GM23338 (cell line): ENCODE results near the gene SACM1L. TPM values are rescaled to one million over a fixed set of nuclear protein-coding genes. Genes with fewer than 3 reads are reported as not detected.
A peak's percentile ranks its signal among the peaks of the same experiment; 100 is the strongest.

Experiments
- ATAC-seq: fragments of 200-7000 bp; cut with Tn5 transposase; 3 replicates; pipeline ENCODE4 v1.9.1; 2020
- DNase-seq: peaks from one replicate; pipeline ENCODE4 v3.0.0-alpha.2; 2015; ENCODE audit warnings: low spot score
- H2AFZ ChIP-seq: fragments of 200-600 bp; sonication (generic); 2 replicates; pipeline ENCODE4 v1.8.0; 2016; ENCODE audit warnings: antibody characterized with exemption, mild to moderate bottlenecking, moderate library complexity
- H3F3A ChIP-seq: fragments of 200-600 bp; sonication (generic); replicated peaks from 2 replicates; pipeline ENCODE4 v1.8.0; 2017; ENCODE audit warnings: antibody characterized with exemption, mixed run types, low read depth
- H3K27ac ChIP-seq: fragments of 200-600 bp; sonication (generic); 2 replicates; pipeline ENCODE4 v1.6.1; 2016; ENCODE audit warnings: low read depth
- H3K27me3 ChIP-seq: fragments of 200-600 bp; sonication (generic); 2 replicates; pipeline ENCODE4 v1.8.0; 2016; ENCODE audit warnings: mild to moderate bottlenecking, mixed run types, moderate library complexity; ENCODE audit not compliant: insufficient read depth
- H3K36me3 ChIP-seq: fragments of 200-600 bp; sonication (generic); 2 replicates; pipeline ENCODE4 v1.8.0; 2016; ENCODE audit warnings: mild to moderate bottlenecking; ENCODE audit not compliant: insufficient read depth
- H3K4me1 ChIP-seq: fragments of 200-600 bp; sonication (generic); 2 replicates; pipeline ENCODE4 v1.8.0; 2016; ENCODE audit warnings: mild to moderate bottlenecking, moderate library complexity; ENCODE audit not compliant: insufficient read depth
- H3K4me2 ChIP-seq: fragments of 200-600 bp; sonication (generic); 2 replicates; pipeline ENCODE4 v1.7.1; 2017; ENCODE audit warnings: mixed run types
- H3K4me3 ChIP-seq: fragments of 200-600 bp; sonication (generic); 2 replicates; pipeline ENCODE4 v1.6.1; 2016; ENCODE audit warnings: mixed run types
- H3K79me2 ChIP-seq: fragments of 200-600 bp; sonication (generic); replicated peaks from 2 replicates; pipeline ENCODE4 v1.8.0; 2017; ENCODE audit warnings: mild to moderate bottlenecking; ENCODE audit not compliant: insufficient read depth
- H3K9me2 ChIP-seq: fragments of 200-600 bp; sonication (generic); 2 replicates; pipeline ENCODE4 v1.8.0; 2017; ENCODE audit not compliant: insufficient read depth
- H4K20me1 ChIP-seq: fragments of 200-600 bp; sonication (generic); replicated peaks from 2 replicates; pipeline ENCODE4 v1.8.0; 2017; ENCODE audit warnings: mild to moderate bottlenecking; ENCODE audit not compliant: insufficient read depth
- H3K27ac Mint-ChIP-seq: 2 replicates; pipeline ENCODE4 v1.8.0; 2020; ENCODE audit warnings: inconsistent platforms, mild to moderate bottlenecking, moderate library complexity, mixed read lengths
- H3K27me3 Mint-ChIP-seq: 3 replicates; pipeline ENCODE4 v1.8.0; 2022; ENCODE audit warnings: low read depth, mild to moderate bottlenecking, moderate library complexity, mixed read lengths, inconsistent platforms; ENCODE audit not compliant: insufficient read depth, poor library complexity
- H3K36me3 Mint-ChIP-seq: 3 replicates; pipeline ENCODE4 v1.8.0; 2021; ENCODE audit warnings: low read depth, mild to moderate bottlenecking, inconsistent platforms, moderate library complexity, mixed read lengths
- H3K4me1 Mint-ChIP-seq: 3 replicates; pipeline ENCODE4 v1.8.0; 2020; ENCODE audit warnings: mild to moderate bottlenecking, inconsistent platforms, mixed read lengths
- H3K4me3 Mint-ChIP-seq: 3 replicates; pipeline ENCODE4 v1.8.0; 2021; ENCODE audit warnings: moderate library complexity, mild to moderate bottlenecking, inconsistent platforms, mixed read lengths
- H3K9me3 Mint-ChIP-seq: 3 replicates; pipeline ENCODE4 v1.8.0; 2020; ENCODE audit warnings: moderate library complexity, mild to moderate bottlenecking, inconsistent platforms, mixed read lengths
- CREB1 ChIP-seq: fragments of 250-450 bp; sonication (Bioruptor Pico); IDR thresholded peaks from 2 replicates; pipeline ENCODE4 v1.5.0; 2020; ENCODE audit warnings: low read depth, mild to moderate bottlenecking, moderate library complexity
- CTCF ChIP-seq, 2 experiments: fragments of 200-600 bp in 1 of 2; sonication (generic) in 1 of 2; conservative IDR thresholded peaks; 2 replicates each; pipeline versions ENCODE4 v1.5.1 to v1.6.1; 2016 to 2017; ENCODE audit warnings: antibody characterized with exemption in 2 of 2, low read depth in 2 of 2, mild to moderate bottlenecking in 2 of 2, moderate library complexity in 1 of 2
- EZH2 ChIP-seq: fragments of 200-600 bp; sonication (generic); IDR thresholded peaks from one replicate; pipeline ENCODE4 v1.8.0; 2017; ENCODE audit warnings: antibody characterized with exemption, mild to moderate bottlenecking, low read depth; ENCODE audit not compliant: unreplicated experiment
- POLR2AphosphoS5 ChIP-seq: IDR thresholded peaks from 2 replicates; pipeline ENCODE4 v1.6.1; 2016; ENCODE audit warnings: antibody characterized with exemption, low read depth
- STAT1 ChIP-seq: IDR thresholded peaks from one replicate; pipeline ENCODE4 v1.6.1; 2016; ENCODE audit warnings: antibody characterized with exemption; ENCODE audit not compliant: unreplicated experiment
- ZNF462 ChIP-seq: fragments of 250-450 bp; sonication (Bioruptor Pico); IDR thresholded peaks from 2 replicates; pipeline ENCODE4 v1.5.0; 2020; ENCODE audit warnings: mild to moderate bottlenecking, moderate library complexity
- polyA plus RNA-seq: library from polyadenylated mRNA; unstranded; fragments of >200 nt; fragmentation: Nextera tagmentation; extraction: Ambion mirVana; gene quantifications from 2 replicates; pipeline ENCODE4 v1.2.1, GENCODE V29; 2016
- total RNA-seq: library from RNA; depleted of rRNA; stranded (reverse); fragments of >200 nt; shearing (Covaris generic); gene quantifications from 2 replicates; pipeline ENCODE4 v1.2.3, GENCODE V29; 2014

SACM1L gene
- total and polyA plus RNA-seq, 2 experiments from 2014 or later: 43.5 to 97.8 TPM

GRCh38 chr3:45664578-45664977, 24.6 kb upstream of the SACM1L start:
- DNase-seq (no peak), ATAC-seq (peak; percentile 36)
- H3K9me2 ChIP-seq: no peaks in the 10 kb centered on the region
- no peak overlapping the region for H3K4me2 ChIP-seq
- Mint-ChIP-seq H3K27ac (no peak overlapping the region), H3K4me3 (no peak overlapping the region), H3K36me3 (peaks cover 23% of the 10 kb centered on the region), H3K4me1 (peaks cover 3% of the 10 kb centered on the region; the same call in 2 of the 3 replicates), H3K9me3 (peaks cover 5% of the 10 kb centered on the region; the same call in 2 of the 3 replicates), H3K27me3 (peaks cover 3% of the 10 kb centered on the region)
- 0 out of 2 replicates have a peak, but pooled peaks cover 7% of the 10 kb centered on the region for H3K4me1 ChIP-seq
- no peak overlapping the region for H3K4me3 ChIP-seq
- peaks cover 5% of the 10 kb centered on the region; the same call in 1 of the 2 replicates for H3F3A ChIP-seq
- peaks cover 7% of the 10 kb centered on the region; the same call in 1 of the 2 replicates for H3K36me3 ChIP-seq
- no peaks in the 10 kb centered on the region; the same call in none of the 2 replicates for H3K79me2 ChIP-seq
- H4K20me1 ChIP-seq: peaks cover 5% of the 10 kb centered on the region; the same call in 1 of the 2 replicates
- H3K27ac ChIP-seq: peak overlapping the region; percentile 79
- no peaks in the 10 kb centered on the region for H3K27me3 ChIP-seq
- TF ChIP-seq EZH2: no peak
- H2AFZ ChIP-seq: no peak overlapping the region

GRCh38 chr3:45665101-45665572, 24.1 kb upstream of the SACM1L start:
- Mint-ChIP-seq H3K27ac (no peak overlapping the region), H3K9me3 (no peaks in the 10 kb centered on the region; the same call in 2 of the 3 replicates), H3K4me1 (peaks cover 7% of the 10 kb centered on the region), H3K4me3 (no peak overlapping the region), H3K36me3 (peaks cover 23% of the 10 kb centered on the region), H3K27me3 (peaks cover 3% of the 10 kb centered on the region)
- peaks cover 5% of the 10 kb centered on the region; the same call in 1 of the 2 replicates for H4K20me1 ChIP-seq
- no peaks in the 10 kb centered on the region; the same call in none of the 2 replicates for H3K79me2 ChIP-seq
- no peaks in the 10 kb centered on the region for H3K9me2 ChIP-seq
- H3K27me3 ChIP-seq: no peaks in the 10 kb centered on the region
- no peak overlapping the region for H2AFZ ChIP-seq
- DNase-seq (peak; percentile 75), ATAC-seq (peak; percentile 90)
- H3K27ac ChIP-seq: peak overlapping the region; percentile 79
- no peak overlapping the region for H3K4me3 ChIP-seq
- peaks cover 9% of the 10 kb centered on the region; the same call in 1 of the 2 replicates for H3K36me3 ChIP-seq
- H3K4me2 ChIP-seq: no peak overlapping the region
- peaks cover 5% of the 10 kb centered on the region; the same call in 1 of the 2 replicates for H3F3A ChIP-seq
- 0 out of 2 replicates have a peak, but pooled peaks cover 7% of the 10 kb centered on the region for H3K4me1 ChIP-seq
- TF ChIP-seq STAT1 (no peak), CTCF (conservative IDR thresholded peaks at IDR 0.05; ENCODE audit: low read depth in 2 of 2) (peak; percentile 94 to 98)

GRCh38 chr3:45666757-45667431, 22.3 kb upstream of the SACM1L start:
- H3F3A ChIP-seq: peaks cover 5% of the 10 kb centered on the region; the same call in 1 of the 2 replicates
- no peak overlapping the region for H3K27ac Mint-ChIP-seq
- no peaks in the 10 kb centered on the region for H3K27me3 ChIP-seq
- no peak overlapping the region for H2AFZ ChIP-seq
- H3K9me2 ChIP-seq: no peaks in the 10 kb centered on the region
- H3K27me3 Mint-ChIP-seq: peaks cover 3% of the 10 kb centered on the region
- no peak overlapping the region for H3K4me2 ChIP-seq
- DNase-seq (no peak), ATAC-seq (no peak)
- H3K36me3 ChIP-seq: peaks cover 9% of the 10 kb centered on the region; the same call in 1 of the 2 replicates
- peaks cover 25% of the 10 kb centered on the region for H3K36me3 Mint-ChIP-seq
- no peak overlapping the region for H3K4me3 ChIP-seq
- H3K4me3 Mint-ChIP-seq: no peak overlapping the region
- H3K4me1 Mint-ChIP-seq: peaks cover 7% of the 10 kb centered on the region
- 0 out of 2 replicates have a peak, but pooled peaks cover 7% of the 10 kb centered on the region for H3K4me1 ChIP-seq
- H3K79me2 ChIP-seq: no peaks in the 10 kb centered on the region; the same call in 1 of the 2 replicates
- no peaks in the 10 kb centered on the region for H3K9me3 Mint-ChIP-seq
- peaks cover 5% of the 10 kb centered on the region; the same call in 1 of the 2 replicates for H4K20me1 ChIP-seq
- no peak overlapping the region for H3K27ac ChIP-seq
- no peak for TF ChIP-seq CREB1
- TF ChIP-seq EZH2: no peak
- no peak for TF ChIP-seq ZNF462 (CRISPR knock-in tag)
- TF ChIP-seq POLR2AphosphoS5: no peak
